GM18861 (cell line): Measurements from ENCODE around the gene ADARB2.
"Not testable (repeated sequence)": the region's sequence is repeated elsewhere in the genome, so short reads cannot be mapped to it uniquely, and the experiment has no call there.

Experiments
- ATAC-seq: cut with Tn5 transposase; IDR thresholded peaks from one replicate; pipeline ENCODE4 v1.9.1; 2021; ENCODE audit not compliant: unreplicated experiment

Gene ADARB2

GRCh38 chr10:1219874-1220273 lies 517.5 kb downstream of the ADARB2 start:
- ATAC-seq, result not testable (repeated sequence)

DNA sequence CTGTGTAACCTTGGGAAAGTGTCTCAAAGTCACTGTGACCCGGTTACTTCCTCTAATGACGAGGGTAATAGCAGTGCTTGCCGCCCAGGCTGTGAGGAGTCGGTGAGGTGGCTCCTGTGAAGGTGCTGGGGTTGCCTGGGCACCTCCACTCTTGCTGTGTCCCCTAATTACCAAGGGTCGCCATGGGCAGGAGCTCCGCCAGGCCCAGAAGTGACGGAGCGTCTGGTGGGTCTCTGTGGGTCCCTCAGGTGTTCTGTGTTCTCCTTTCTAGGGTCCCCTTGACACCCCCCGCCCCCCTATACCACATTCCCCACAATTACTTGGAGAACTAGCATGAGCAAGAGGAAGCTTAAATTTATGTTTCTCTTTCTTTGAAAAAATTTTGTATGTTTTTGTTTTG lies 519.7 kb downstream of the ADARB2 start:
- ATAC-seq, result no peak

GRCh38 chr10:1217237-1217587 lies 520.1 kb downstream of the ADARB2 start:
- no peak for ATAC-seq

DNA sequence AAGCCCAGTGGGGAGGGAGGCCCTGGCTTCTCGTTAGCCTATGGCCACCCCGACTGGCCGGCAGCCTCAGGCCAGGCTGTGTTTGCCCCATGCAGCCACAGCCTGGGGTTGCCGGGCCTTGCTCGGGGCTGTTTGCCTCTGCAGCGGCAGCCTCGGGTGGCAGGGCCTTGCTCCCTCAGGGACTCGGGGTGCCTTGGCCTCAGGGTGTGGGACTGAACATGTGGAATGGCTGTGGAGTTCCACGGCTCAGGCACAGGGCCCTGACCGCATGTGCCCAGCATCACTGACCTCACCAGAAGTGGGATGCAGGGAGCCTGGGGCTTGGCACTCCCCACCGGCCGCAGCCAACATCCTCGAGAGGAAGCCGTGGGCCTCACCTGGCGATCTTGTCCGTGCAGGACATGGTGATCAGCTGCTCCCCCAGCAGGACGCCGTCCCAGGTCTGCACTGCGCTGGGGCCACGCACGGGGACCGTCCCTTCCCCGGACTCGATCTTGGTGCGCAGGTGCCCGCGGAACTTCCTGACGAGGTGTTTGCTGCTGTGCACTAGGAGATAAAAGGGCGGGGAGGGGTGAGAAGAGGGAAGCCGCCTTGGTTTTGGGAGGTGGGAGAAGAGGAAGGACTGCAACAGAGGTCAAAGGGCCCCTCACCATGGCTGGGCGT lies 520.6 kb downstream of the ADARB2 start:
- ATAC-seq, result no peak

DNA sequence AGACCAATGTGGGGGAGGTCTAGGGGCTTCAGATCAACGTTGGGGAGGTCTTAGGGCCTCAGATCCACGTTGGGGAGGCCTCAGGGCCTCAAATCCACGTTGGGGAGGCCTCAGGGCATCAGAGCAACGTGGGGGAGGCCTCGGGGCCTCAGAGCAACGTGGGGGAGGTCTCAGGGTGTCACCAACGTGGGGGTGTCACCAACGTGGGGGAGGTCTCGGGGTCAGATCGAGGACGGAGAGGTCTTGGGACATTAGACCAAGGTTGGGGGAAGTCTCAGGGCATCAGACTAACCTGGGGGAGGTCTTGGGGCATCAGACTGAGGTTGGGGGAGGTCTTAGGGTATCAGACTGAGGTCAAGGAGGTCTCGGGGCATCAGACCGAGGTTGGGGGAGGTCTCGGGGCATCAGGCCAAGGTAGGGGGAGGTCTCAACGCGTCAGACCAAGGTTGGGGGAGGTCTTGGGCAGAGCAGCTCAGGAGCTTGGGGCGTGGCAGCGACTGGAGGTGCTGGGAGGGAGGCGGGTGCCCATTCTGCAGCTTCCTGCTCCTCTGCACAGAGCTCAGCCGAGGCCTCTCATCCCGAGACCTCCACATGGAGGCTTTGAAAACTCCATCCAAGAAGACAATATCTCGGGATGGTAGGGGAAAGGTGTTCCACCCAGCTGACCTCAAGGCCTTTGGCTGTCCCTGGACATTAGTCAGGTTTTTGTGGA lies 521.3 kb downstream of the ADARB2 start:
- ATAC-seq, result no peak

- ATAC-seq, result no peak
Measured at GRCh38 chr10:1214882-1215540, 522.3 kb downstream of the ADARB2 start.

DNA sequence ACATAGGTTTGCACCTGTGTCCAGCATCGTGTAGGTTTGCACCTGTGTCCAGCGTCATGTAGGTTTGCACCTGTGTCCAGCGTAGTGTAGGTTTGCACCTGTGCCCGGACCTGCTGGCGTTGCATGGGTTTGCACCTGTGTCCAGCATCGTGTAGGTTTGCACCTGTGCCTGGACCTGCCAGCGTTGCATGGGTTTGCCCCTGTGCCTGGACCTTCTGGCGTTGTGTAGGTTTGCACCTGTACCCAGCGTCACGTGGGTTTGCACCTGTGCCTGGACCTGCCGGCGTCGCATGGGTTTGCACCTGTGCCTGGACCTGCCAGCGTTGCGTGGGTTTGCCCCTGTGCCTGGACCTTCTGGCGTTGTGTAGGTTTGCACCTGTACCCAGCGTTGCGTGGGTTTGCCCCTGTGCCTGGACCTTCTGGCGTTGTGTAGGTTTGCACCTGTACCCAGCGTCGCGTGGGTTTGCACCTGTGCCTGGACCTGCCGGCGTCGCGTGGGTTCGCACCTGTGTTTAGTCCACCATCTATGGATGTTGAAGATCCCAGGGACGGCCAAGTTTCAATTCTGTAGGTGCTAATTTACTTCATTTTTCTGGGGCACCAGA lies 523.2 kb downstream of the ADARB2 start:
- no peak for ATAC-seq

GRCh38 chr10:1213252-1214070 lies 523.9 kb downstream of the ADARB2 start:
- ATAC-seq, result no peak

DNA sequence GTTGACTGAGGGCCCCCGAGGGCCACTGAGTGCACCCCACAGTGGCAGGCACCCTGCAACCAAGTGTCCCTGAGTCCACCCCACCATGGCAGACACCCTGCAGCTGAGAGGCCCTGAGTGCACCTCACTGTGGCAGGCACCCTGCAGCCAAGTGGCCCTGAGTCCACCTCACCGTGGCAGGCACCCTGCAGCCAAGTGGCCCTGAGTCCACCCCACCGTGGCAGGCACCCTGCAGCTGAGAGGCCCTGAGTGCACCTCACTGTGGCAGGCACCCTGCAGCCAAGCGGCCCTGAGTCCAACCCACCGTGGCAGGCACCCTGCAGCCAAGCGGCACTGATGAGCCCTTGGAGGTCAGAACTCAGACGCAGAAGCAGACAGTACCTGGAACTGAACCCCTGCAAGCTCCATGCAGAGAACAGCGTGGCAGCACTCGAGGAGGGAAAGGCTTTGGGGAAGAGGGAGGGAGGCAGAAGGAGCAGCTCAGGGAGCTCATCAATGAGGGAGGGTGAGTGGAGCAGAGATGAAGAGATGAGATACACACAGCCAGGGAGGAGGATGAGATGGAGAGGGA lies 524.7 kb downstream of the ADARB2 start:
- no peak for ATAC-seq

GRCh38 chr10:1211844-1212570 lies 525.3 kb downstream of the ADARB2 start:
- no peak for ATAC-seq

- no peak for ATAC-seq
Measured at GRCh38 chr10:1210667-1211066, 526.7 kb downstream of the ADARB2 start.

- ATAC-seq, result no peak
Measured at GRCh38 chr10:1209355-1209979, 527.9 kb downstream of the ADARB2 start.

DNA sequence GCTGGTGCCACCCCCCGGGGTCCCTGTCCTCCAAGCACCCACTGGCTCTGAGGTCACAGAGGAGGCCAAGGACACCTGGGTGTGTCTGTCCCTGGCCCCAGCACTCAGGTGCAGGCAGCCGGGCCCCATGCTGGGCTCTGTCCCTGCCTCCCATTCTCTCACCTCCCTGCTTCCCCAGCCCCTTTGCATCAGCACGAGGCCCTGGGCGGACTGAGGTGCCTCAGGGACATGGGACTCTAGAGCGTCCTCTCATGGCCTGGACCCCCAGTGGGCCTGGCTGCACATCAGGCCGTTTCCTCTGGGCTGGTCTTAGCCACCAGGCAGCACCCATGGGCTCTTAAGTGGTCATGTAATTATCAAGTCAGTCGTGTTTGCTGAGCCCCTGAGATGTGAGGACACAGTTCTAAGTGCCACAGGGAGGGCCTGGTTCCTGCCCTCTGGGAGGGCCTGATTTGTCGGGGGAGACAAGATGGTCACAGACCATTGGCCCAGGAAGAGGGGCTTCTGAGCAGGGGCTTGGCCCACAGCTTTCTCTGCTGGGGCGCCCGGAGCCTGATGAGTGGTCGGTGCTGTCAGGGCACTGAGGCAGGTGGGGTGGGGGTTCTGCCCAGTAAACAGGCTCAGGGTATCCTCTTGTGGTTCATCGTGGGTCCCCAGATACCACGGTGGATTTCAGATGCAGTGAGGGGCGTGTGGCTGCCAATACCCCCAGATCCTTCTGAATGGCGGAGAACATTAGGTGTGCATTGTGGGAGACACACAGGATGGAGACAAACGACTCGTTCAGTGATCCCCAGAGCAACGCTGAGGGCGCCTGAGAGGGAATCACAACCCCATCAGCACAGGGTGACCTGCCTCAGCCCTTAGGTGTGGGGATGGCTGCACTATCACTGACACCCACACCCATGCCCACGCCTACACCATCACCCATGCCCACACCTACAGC lies 528.7 kb downstream of the ADARB2 start:
- ATAC-seq, result no peak

DNA sequence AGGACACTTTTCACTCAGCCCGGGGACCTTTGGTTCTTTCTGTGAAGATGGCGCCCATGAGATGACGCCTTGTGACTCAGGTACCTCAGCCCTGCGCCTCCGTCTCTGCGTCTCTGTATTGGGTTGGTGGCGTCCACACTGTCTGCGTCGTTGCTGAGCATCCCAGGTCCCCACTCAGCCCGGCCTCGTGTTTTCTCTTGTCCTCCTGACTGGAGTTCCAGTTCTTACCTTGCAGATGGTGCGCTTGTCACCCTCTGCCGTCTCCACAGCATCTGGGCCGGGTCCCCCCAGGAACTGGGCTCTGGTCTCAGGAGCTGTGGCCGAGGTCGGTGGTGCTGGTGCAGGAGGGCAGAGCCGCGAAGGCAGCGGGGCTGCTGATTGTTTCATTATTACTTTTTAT lies 530.7 kb downstream of the ADARB2 start:
- no peak for ATAC-seq

DNA sequence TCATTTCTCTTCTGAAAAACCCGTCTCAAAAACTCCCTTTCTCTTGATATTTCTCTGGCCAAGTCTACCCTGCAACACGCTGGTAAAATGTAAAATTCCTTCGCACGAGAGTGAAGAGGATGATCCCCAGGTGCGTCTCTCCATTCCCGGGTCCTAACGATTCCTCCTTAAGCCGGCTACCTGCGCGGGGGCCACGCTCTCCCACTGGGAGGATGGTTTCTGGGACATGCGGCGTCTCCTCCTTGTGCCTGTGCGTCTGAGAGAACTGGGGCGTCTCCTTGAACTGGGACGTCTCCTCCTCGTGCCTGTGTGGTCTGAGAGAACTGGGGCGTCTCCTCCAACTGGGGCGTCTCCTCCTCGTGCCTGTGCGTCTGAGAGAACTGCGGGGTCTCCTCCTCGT lies 531.2 kb downstream of the ADARB2 start:
- no peak for ATAC-seq

GRCh38 chr10:1205450-1206030 lies 531.8 kb downstream of the ADARB2 start:
- ATAC-seq, result no peak

- ATAC-seq, result no peak
Measured at GRCh38 chr10:1204434-1205326, 532.6 kb downstream of the ADARB2 start.
